GM23338 (cell line): ENCODE measurements around the gene PTPRC.

ENCODE experiments used
- CREB1 ChIP-seq: fragments of 250-450 bp; sonication (Bioruptor Pico); IDR thresholded peaks from 2 replicates; pipeline ENCODE4 v1.5.0; 2020; ENCODE audit warnings: low read depth, mild to moderate bottlenecking, moderate library complexity
- EZH2 ChIP-seq: fragments of 200-600 bp; sonication (generic); IDR thresholded peaks from one replicate; pipeline ENCODE4 v1.8.0; 2017; ENCODE audit warnings: antibody characterized with exemption, mild to moderate bottlenecking, low read depth; ENCODE audit not compliant: unreplicated experiment
- EZH2phosphoT487 ChIP-seq: fragments of 200-600 bp; sonication (generic); IDR thresholded peaks from one replicate; pipeline ENCODE4 v1.8.1; 2018; ENCODE audit warnings: antibody characterized with exemption; ENCODE audit not compliant: unreplicated experiment
- POLR2AphosphoS5 ChIP-seq: IDR thresholded peaks from 2 replicates; pipeline ENCODE4 v1.6.1; 2016; ENCODE audit warnings: antibody characterized with exemption, low read depth
- ZNF114 ChIP-seq: fragments of 250-450 bp; sonication (Bioruptor Pico); IDR thresholded peaks from 2 replicates; pipeline ENCODE4 v1.5.0; 2020; ENCODE audit warnings: mild to moderate bottlenecking, moderate library complexity
- ZNF331 ChIP-seq: fragments of 250-450 bp; sonication (Bioruptor Pico); IDR thresholded peaks from 2 replicates; pipeline ENCODE4 v1.5.0; 2020; ENCODE audit warnings: low read depth, mild to moderate bottlenecking, moderate library complexity
- TF ChIP-seq, protein P1 (sequence below), 2 experiments: fragments of 200-600 bp in 1 of 2; sonication (generic) in 1 of 2; conservative IDR thresholded peaks; 2 replicates each; pipeline versions ENCODE4 v1.5.1 to v1.6.1; 2016 to 2017; ENCODE audit warnings: antibody characterized with exemption in 2 of 2, low read depth in 2 of 2, mild to moderate bottlenecking in 2 of 2, moderate library complexity in 1 of 2
- TF ChIP-seq, protein P2 (sequence below): IDR thresholded peaks from one replicate; pipeline ENCODE4 v1.6.1; 2018; ENCODE audit warnings: antibody characterized with exemption; ENCODE audit not compliant: unreplicated experiment

DNA sequence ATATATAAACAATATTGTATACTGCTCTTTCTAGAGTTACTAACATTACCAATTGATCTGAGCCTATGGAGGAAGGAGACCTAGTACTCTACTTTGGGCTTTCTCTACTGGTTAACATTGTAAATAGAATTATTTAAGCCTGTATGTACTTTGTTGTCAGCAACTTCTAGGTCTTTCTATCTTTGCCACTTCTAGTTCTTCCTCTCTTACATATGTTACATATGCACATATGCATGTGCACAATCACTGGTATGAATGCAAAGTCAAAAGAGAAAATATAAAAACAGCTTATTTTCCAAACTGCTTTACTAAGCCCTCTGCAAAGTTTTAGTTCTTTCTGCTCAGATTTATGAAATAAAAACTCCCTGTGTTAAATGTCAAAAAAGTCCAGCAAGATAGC lies 84.3 kb downstream of the PTPRC start:
- TF ChIP-seq ZNF114 = no peak
- no peak for TF ChIP-seq EZH2
- TF ChIP-seq, protein P1, sequence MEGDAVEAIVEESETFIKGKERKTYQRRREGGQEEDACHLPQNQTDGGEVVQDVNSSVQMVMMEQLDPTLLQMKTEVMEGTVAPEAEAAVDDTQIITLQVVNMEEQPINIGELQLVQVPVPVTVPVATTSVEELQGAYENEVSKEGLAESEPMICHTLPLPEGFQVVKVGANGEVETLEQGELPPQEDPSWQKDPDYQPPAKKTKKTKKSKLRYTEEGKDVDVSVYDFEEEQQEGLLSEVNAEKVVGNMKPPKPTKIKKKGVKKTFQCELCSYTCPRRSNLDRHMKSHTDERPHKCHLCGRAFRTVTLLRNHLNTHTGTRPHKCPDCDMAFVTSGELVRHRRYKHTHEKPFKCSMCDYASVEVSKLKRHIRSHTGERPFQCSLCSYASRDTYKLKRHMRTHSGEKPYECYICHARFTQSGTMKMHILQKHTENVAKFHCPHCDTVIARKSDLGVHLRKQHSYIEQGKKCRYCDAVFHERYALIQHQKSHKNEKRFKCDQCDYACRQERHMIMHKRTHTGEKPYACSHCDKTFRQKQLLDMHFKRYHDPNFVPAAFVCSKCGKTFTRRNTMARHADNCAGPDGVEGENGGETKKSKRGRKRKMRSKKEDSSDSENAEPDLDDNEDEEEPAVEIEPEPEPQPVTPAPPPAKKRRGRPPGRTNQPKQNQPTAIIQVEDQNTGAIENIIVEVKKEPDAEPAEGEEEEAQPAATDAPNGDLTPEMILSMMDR (conservative IDR thresholded peaks at IDR 0.05; ENCODE audit: low read depth in 2 of 2) = no peak
- no peak for TF ChIP-seq ZNF331 (CRISPR knock-in tag)
- TF ChIP-seq, protein P2, sequence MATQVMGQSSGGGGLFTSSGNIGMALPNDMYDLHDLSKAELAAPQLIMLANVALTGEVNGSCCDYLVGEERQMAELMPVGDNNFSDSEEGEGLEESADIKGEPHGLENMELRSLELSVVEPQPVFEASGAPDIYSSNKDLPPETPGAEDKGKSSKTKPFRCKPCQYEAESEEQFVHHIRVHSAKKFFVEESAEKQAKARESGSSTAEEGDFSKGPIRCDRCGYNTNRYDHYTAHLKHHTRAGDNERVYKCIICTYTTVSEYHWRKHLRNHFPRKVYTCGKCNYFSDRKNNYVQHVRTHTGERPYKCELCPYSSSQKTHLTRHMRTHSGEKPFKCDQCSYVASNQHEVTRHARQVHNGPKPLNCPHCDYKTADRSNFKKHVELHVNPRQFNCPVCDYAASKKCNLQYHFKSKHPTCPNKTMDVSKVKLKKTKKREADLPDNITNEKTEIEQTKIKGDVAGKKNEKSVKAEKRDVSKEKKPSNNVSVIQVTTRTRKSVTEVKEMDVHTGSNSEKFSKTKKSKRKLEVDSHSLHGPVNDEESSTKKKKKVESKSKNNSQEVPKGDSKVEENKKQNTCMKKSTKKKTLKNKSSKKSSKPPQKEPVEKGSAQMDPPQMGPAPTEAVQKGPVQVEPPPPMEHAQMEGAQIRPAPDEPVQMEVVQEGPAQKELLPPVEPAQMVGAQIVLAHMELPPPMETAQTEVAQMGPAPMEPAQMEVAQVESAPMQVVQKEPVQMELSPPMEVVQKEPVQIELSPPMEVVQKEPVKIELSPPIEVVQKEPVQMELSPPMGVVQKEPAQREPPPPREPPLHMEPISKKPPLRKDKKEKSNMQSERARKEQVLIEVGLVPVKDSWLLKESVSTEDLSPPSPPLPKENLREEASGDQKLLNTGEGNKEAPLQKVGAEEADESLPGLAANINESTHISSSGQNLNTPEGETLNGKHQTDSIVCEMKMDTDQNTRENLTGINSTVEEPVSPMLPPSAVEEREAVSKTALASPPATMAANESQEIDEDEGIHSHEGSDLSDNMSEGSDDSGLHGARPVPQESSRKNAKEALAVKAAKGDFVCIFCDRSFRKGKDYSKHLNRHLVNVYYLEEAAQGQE = no peak
- no peak for TF ChIP-seq EZH2phosphoT487
- TF ChIP-seq POLR2AphosphoS5 = no peak
- no peak for TF ChIP-seq CREB1 (CRISPR knock-in tag)
